NCI-H1930 (cell line): Measurements from ENCODE around the gene PRDM2.
A peak's percentile ranks its signal among the peaks of the same experiment; 100 is the strongest.

Experiments used
- DNase-seq, 2 experiments: peaks; one replicate each; lab custom pipeline; 2025; lab: John Stamatoyannopoulos, UW

The PRDM2 gene

DNA sequence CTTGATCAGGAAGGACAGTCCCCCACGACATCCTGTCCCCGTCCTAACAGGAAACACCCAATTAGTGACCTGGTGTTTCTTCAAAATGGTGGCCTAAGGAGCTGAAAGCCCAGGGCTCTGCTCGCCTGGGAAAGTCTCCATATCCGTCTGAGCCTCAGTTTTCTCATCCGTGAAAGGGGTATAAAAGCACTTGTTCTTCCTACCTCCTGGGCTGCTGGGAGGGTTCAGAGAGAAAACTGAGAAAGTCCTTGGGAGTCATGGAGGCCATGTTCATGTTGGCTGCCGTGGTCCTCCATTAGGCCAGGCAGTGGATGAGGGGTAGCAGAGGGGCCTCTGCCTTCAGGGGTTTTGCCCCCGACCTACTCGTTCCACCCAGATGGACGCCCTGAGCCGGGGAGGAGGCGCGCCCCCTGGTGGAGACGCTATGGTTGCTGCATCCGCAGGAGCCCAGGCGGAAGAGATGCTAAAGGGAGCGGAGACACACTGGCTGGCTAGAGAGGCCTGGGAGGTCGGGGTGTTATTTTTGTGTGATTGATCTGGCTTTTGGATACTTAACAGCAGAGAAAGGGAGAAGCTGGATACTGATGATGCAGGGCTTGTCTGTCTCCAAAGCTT lies 113.5 kb downstream of the PRDM2 start:
- DNase-seq, result no peak

DNA sequence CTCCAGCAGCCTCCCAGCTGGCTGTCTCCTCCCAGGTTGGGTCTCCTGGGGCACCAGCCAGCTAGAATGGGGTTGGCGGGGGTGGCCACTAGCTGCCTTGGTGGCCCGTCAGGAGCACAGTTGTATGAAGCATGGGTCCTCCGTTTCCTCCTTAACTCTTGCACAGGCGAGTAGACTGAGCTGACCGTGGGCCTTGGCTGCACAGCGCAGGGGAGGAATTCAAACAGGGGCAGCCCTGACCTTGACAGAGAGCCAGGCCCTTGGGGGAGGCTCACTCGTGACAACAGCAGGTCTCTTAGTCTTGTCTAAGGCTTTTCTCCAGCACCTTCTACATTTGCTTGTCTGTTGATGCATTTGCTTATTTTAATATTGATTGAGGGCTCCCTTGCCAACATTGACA lies 114.1 kb downstream of the PRDM2 start:
- DNase-seq, result no peak

DNA sequence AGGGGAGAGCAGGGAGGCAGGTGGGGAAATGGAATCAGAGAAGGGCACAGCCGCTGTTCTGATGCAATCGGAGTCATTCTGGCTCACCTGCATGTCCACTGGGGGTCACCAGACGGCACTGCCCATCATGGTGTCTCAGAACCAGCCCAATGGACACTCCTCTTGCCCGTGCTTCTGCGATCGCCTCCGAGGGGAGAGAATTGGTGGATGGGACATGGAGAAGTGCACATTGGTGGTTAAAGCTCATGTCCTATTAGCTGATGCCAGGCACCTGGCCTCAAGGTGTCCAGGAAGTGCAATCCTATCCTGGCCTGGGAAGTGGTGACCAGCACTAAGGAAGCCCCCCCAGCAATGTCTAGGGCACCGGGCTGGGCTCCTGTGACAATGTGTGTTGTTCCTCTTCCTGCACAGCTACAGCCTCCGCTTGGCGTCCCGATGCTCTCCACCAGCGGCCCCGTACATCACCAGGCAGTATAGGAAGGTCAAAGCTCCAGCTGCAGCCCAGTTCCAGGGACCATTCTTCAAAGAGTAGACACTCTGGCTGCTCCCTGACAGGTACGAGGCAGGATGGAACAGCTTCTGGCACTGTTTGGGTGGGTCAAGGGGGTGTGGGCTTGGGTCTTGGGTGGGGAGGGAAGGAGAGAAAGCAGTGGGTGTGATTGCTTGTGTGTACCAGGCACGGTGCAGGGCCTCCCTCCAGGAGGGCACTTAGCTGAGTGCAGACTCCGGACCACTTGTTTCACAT lies 116.2 kb downstream of the PRDM2 start:
- no peak for DNase-seq

DNA sequence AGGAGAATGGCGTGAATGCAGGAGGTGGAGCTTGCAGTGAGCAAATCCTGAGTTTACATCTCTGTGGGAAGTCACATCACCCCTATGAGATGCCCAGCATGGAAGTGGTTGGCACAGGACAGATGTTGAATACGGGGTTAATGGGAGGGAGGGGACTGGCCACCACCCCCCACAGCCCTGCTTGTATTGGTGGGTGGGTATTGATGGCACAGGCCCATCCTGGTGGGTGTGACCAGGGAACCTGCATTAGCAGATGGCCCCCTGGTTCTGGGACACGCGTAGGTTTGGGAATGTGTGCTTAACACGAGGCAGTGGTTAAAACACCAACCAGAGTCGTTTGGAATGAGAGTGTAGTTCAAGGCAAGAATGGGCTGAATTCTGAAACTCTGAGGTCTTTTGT lies 117.9 kb downstream of the PRDM2 start:
- DNase-seq, result no peak

GRCh38 chr1:13818926-13819325 lies 118.9 kb downstream of the PRDM2 start:
- no peak for DNase-seq

GRCh38 chr1:13819642-13820041 lies 119.7 kb downstream of the PRDM2 start:
- no peak for DNase-seq

DNA sequence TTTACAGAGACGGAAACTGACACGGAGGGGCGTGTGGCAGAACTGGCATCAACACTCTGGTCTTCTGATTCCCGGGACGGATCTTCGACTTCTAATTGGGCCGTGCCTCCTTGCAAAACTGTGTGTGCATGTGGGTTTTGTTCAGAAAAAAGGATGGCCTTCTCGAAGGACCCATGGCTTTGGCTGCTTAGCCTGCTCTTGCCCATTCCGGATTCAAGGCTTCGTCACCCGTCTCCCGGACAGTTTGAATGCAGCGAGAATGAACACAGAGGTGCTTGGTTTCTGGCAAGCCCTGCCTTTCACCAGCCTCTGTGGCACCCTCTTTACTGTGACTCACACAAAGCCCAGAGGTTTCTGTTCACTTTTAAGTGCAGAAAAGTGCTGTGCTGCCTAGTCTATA lies 120.1 kb downstream of the PRDM2 start:
- DNase-seq, result no peak

DNA sequence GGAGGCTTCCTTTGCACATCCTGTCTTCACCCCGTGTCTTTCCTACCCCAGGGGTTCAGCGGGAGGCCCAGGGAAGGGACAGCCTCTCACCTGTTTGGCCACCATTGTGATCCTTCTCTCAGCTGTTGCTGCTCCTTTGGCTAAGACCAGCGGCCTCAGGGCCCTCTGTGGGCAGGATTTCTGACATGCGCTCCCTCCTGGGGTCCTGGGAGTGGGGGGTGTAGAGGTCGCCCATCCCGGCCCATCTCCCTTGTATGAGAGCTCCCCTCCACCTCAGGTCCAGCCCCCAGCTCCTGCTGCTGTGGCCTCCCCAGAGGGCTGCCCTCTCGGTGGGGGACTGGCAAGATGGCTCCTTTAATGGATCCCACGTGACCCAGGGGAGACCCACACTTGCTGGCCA lies 120.5 kb downstream of the PRDM2 start:
- DNase-seq, result no peak

DNA sequence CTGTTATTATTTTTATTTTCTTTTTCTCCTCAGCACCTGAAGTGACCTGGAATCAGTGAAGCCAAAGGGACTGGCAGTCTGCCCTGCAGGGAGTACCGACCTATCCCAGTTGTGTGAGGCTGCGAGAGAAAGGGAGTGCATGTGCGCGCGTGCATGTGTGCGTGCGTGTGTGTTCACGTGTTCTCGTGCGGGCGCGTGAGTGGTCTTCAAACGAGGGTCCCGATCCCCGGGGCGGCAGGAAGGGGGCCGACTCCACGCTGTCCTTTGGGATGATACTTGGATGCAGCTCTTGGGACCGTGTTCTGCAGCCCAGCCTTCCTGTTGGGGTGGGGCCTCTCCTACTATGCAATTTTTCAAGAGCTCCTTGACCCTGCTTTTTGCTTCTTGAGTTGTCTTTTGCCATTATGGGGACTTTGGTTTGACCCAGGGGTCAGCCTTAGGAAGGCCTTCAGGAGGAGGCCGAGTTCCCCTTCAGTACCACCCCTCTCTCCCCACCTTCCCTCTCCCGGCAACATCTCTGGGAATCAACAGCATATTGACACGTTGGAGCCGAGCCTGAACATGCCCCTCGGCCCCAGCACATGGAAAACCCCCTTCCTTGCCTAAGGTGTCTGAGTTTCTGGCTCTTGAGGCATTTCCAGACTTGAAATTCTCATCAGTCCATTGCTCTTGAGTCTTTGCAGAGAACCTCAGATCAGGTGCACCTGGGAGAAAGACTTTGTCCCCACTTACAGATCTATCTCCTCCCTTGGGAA lies 123.3 kb downstream of the PRDM2 start:
- no peak for DNase-seq

- no peak for DNase-seq
These were observed 123.9 kb downstream of the PRDM2 start for GRCh38 chr1:13823936-13824335.

- DNase-seq, result no peak
These were observed 124.6 kb downstream of the PRDM2 start for GRCh38 chr1:13824626-13825025.

DNA sequence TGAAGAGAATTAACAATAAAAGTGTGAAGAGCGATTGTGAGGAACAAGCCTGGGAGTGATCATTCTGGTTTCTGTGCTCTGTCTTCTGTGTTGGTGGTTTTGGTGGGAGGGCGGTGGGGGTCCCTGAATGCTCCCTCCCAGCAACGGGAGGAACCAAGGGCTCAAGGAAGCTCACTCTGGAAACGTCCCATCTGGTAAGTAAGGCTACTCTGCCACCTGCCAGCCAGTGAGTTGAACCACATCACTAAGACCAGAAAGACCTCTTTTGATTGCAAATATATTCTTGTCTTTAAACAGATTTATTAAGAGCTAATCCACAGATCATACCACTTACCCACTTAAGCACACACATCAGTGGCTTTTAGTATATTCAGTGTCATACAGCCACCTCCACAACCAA lies 125.0 kb downstream of the PRDM2 start:
- DNase-seq, result no peak

DNA sequence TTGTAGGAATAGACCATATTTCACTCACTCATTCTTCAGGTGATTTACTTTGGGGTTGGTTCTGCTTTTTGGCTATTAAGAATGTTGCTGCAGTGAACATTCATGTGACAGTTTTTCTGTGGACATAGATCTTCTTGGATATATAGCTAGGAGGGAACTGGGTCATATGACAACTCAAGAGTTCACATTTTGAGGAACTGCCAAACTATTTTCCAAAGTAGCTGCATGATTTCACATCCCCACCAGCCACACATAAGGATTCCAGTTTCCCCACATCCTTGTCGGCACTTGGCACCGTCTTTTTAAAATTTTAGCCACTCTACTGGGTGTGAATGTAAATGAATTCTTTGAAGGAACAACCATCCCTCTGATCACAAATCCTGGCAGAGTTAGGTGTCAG lies 126.0 kb downstream of the PRDM2 start:
- no peak for DNase-seq

- no peak for DNase-seq
These were observed 126.6 kb downstream of the PRDM2 start for GRCh38 chr1:13826591-13826990.

DNA sequence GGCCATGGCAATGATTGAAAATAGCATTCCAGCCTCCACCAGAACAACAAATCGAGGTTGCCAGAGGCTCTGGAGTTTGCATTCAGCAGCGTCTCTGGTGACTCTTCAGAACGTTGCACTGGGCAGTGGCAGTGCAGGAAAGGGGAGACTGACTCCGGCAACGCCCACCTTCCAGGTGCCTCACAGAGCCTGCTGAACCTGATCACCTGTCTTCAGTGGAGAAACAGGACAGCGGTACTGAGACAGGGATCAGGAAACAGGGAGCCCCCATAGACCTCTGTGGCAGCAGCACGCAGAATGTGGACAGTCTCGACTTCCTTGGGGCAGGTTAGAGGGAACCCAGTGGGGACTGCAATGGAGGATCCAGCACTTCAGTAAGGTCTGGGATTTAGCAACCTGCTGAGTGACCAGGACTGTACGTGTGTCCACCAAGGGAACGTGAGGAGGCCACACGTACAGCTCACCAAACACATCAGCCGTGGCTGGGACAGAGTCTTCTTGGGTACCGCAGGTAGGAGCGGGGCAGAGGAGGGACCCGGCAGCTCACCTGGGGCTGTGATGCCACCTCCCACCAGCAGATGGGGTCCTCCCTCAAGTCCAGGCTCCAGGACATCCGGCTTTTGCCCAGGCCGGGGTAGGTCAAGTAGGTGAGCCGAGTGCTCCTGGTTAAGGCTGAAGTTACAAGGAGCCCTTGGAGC lies 128.6 kb downstream of the PRDM2 start:
- peak; percentile 25 to 43 for DNase-seq

GRCh38 chr1:13829152-13829769 lies 129.3 kb downstream of the PRDM2 start:
- no peak for DNase-seq

DNA sequence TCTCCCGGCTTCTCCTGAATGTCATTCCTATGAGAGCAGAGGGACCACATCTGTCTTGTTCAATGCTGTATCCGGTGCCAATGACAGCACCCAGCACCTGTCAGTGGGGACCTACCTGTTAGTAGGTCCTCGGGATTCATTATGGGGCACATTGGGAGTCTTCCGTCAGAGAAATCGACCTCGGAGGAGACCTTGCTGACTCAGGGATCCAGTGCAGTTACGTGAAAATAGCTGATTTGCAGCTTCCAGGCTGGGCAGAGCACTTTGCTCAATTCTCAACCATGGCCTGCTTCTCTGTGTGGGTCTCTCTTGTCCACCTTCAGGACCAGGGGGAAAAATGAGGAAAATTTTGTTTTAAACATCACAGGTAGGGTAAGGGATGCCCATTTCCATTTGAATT lies 130.2 kb downstream of the PRDM2 start:
- no peak for DNase-seq

DNA sequence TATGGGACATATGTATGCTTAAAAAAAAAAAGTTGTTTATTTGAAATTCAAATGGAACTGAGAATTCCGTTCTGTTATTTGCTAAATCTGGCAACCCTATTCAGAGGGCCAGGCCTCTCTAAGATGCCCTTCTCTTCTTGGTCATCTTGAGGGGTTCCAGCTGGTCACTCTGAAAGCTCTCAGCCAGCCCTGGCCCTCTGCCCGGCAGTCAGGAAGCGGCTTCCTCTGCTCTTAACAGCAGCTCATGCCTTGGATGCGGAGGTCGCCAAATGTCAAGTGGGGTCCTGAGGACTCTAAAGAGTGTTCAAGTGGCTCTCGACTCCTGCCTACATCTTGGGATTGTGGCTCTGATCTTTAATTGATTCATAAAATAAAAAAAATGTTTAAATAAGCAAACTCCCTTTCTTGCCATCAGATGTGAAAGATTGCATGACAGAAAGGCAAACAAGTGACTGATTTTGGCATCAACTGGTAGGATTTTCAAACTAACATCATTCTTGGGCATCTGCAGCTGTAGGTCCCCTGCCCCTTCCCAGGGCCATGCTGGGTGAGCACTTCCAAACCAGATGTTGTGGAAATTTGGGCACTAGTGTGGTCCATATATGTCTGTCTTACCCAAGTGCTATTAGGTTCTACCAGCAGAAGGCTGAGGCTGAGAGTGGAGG lies 130.8 kb downstream of the PRDM2 start:
- no peak for DNase-seq

- no peak for DNase-seq
These were observed 132.1 kb downstream of the PRDM2 start for GRCh38 chr1:13832100-13832499.

DNA sequence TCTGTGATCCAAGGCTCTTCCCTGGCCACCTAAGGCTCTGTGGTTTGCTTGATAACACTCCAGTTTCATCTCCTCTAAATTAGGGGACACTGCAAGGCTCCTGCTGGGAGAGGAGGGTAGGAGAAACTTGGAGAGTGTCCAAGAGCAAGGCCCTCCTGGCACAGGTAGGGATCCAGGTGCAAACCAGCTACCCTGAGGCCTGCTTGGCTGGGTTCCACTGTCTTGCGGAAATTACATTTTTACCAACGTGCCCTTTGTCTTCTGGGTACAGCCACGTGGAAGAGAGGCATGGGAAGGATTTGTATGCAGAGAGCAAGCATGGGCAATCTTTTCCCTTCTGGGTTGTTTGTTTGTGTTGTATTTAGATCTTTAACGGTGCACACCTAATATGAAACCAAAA lies 132.5 kb downstream of the PRDM2 start:
- no peak for DNase-seq

DNA sequence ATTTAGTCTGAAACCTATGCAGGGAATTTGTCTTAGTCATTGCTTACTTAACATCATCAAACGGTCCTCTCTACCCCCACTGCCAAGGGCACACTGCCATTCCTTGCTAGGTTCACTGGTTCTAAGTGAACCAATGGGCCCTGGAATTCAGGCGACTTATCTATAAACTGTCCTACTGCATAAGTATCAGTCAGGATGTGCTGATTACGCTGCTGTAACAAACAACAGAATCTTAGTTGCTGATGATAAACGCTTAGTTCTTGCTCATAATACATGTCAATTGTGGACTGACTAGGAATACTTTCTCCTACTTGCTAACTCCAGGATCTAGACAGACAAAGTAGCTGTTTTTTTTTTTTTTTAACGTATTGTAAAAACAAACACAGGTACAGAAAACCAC lies 136.1 kb downstream of the PRDM2 start:
- no peak for DNase-seq

DNA sequence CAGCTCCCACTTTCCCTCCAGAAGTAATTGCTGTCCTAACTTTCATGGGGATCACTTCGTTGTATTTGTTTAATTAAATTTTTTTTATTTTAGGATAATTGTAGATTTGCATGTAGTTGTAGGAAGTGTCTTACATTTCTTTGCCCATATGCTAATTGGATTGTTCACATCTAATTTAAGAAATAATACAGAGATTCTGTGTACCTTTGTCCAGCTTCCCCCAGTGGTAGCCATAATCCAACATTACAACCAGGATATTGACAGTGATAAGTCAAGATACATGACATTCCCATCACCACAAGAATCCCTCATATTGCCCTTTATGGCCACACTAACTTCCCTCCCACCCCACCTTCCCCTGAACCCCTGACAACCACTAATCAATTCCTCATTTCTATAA lies 136.6 kb downstream of the PRDM2 start:
- no peak for DNase-seq
